GM18502 (cell line): Measurements from ENCODE around the gene B4GALNT4.
"Not testable (repeated sequence)": the region's sequence is repeated elsewhere in the genome, so short reads cannot be mapped to it uniquely, and the experiment has no call there.

Source experiments
- ATAC-seq: cut with Tn5 transposase; IDR thresholded peaks from one replicate; pipeline ENCODE4 v1.9.1; 2021; ENCODE audit warnings: mild to moderate bottlenecking; ENCODE audit not compliant: unreplicated experiment, poor library complexity

The B4GALNT4 gene

GRCh38 chr11:416757-417621, 47.7 kb downstream of the B4GALNT4 start:
- ATAC-seq: no peak

- no peak for ATAC-seq
These were observed 48.5 kb downstream of the B4GALNT4 start for GRCh38 chr11:417652-418342.

GRCh38 chr11:418343-419247, 49.3 kb downstream of the B4GALNT4 start:
- ATAC-seq: no peak

GRCh38 chr11:419248-420005, 50.1 kb downstream of the B4GALNT4 start:
- ATAC-seq: no peak

- ATAC-seq: no peak
These were observed 51.0 kb downstream of the B4GALNT4 start for GRCh38 chr11:420054-420910.

GRCh38 chr11:420911-421321, 51.6 kb downstream of the B4GALNT4 start:
- no peak for ATAC-seq

GRCh38 chr11:422249-422656, 53.0 kb downstream of the B4GALNT4 start:
- no peak for ATAC-seq

- no peak for ATAC-seq
These were observed 54.9 kb downstream of the B4GALNT4 start for GRCh38 chr11:424232-424631.

GRCh38 chr11:424766-425165, 55.5 kb downstream of the B4GALNT4 start:
- ATAC-seq: not testable (repeated sequence)

GRCh38 chr11:425301-425700, 56.0 kb downstream of the B4GALNT4 start:
- ATAC-seq: no peak

GRCh38 chr11:426851-427250, 57.6 kb downstream of the B4GALNT4 start:
- ATAC-seq: no peak

GRCh38 chr11:428295-428694, 59.0 kb downstream of the B4GALNT4 start:
- no peak for ATAC-seq

- ATAC-seq: no peak
These were observed 60.1 kb downstream of the B4GALNT4 start for GRCh38 chr11:429391-429790.

GRCh38 chr11:429931-430456, 60.7 kb downstream of the B4GALNT4 start:
- no peak for ATAC-seq
